HepG2 (cell line): Measurements from ENCODE around the gene CAND2. TPM values are rescaled to one million over a fixed set of nuclear protein-coding genes. Genes with fewer than 3 reads are reported as not detected.
A peak's percentile ranks its signal among the peaks of the same experiment; 100 is the strongest.

Experiments used
- ERF ChIP-seq: IDR thresholded peaks from 2 replicates; pipeline ENCODE4 v1.6.1; 2018; ENCODE audit warnings: missing biosample characterization, missing genetic modification reagents
- HDAC6 ChIP-seq: fragments of 200-600 bp; sonication (generic); IDR thresholded peaks from 2 replicates; pipeline ENCODE4 v1.7.0; 2017; ENCODE audit warnings: mild to moderate bottlenecking, antibody characterized with exemption, low read length, low read depth
- HNF1B ChIP-seq: sonication (generic); formaldehyde crosslinking; IDR thresholded peaks from 2 replicates; pipeline ENCODE4 v1.5.1; 2020; ENCODE audit warnings: mild to moderate bottlenecking, moderate library complexity, missing genetic modification reagents
- IKZF1 ChIP-seq: fragments of 450-650 bp; IDR thresholded peaks from 2 replicates; pipeline ENCODE4 v1.7.1; 2016
- KDM3A ChIP-seq: IDR thresholded peaks from 2 replicates; pipeline ENCODE4 v1.6.1; 2018; ENCODE audit warnings: low read depth, missing compliant biosample characterization
- KLF15 ChIP-seq: sonication (generic); formaldehyde crosslinking; IDR thresholded peaks from 2 replicates; pipeline ENCODE4 v1.8.1; 2023; ENCODE audit warnings: borderline replicate concordance, mild to moderate bottlenecking, inconsistent platforms, missing genetic modification reagents, mixed read lengths
- KLF16 ChIP-seq, 2 experiments: sonication (generic) in 1 of 2; formaldehyde crosslinking in 1 of 2; IDR thresholded peaks; 2 replicates each; pipeline versions ENCODE4 v1.6.1 to v1.8.0; 2016 to 2023; ENCODE audit warnings: missing genetic modification reagents in 2 of 2, missing compliant biosample characterization in 1 of 2
- MAX ChIP-seq: IDR thresholded peaks from 2 replicates; pipeline ENCODE4 v1.6.1; 2012; ENCODE audit warnings: inconsistent platforms
- NFAT5 ChIP-seq: sonication (generic); formaldehyde crosslinking; IDR thresholded peaks from 2 replicates; pipeline ENCODE4 v1.4.0; 2020; ENCODE audit warnings: missing genetic modification reagents
- ZBTB34 ChIP-seq: sonication (generic); formaldehyde crosslinking; IDR thresholded peaks from 2 replicates; pipeline ENCODE4 v1.8.0; 2022; ENCODE audit warnings: mild to moderate bottlenecking, missing genetic modification reagents
- ZNF17 ChIP-seq: sonication (generic); formaldehyde crosslinking; IDR thresholded peaks from 2 replicates; pipeline ENCODE4 v1.5.0; 2020; ENCODE audit warnings: mild to moderate bottlenecking, missing genetic modification reagents
- ZNF576 ChIP-seq: sonication (generic); formaldehyde crosslinking; IDR thresholded peaks from 2 replicates; pipeline ENCODE4 v1.4.0; 2020; ENCODE audit warnings: mild to moderate bottlenecking, missing genetic modification reagents
- ZNF770 ChIP-seq: sonication (generic); formaldehyde crosslinking; IDR thresholded peaks from 2 replicates; pipeline ENCODE4 v1.5.0; 2020; ENCODE audit warnings: mild to moderate bottlenecking, missing genetic modification reagents
- ZNF800 ChIP-seq: sonication (generic); formaldehyde crosslinking; IDR thresholded peaks from 2 replicates; pipeline ENCODE4 v1.4.0; 2020; ENCODE audit warnings: missing genetic modification reagents
- ZSCAN9 ChIP-seq: IDR thresholded peaks from 2 replicates; pipeline ENCODE4 v1.6.1; 2016; ENCODE audit warnings: borderline replicate concordance
- polyA plus RNA-seq, 8 experiments: library from polyadenylated mRNA; depleted of rRNA in 3 of 8; stranded (reverse) in 7 of 8; unstranded in 1 of 8; fragments of >200 nt; fragmentation: Illumina TruSeq in 4 of 8; extraction: Trizol in 4 of 8; gene quantifications; 2 replicates each; pipeline versions ENCODE4 v1.2.1 to v1.2.3, GENCODE V29; 2011 to 2016; ENCODE audit warnings: low read depth in 4 of 8, missing spikeins in 1 of 8, mixed read lengths in 1 of 8; ENCODE audit not compliant: insufficient read depth in 1 of 8
- total RNA-seq, 5 experiments: library from RNA; depleted of rRNA; stranded (reverse); fragments of >200 nt; fragmentation: Illumina TruSeq; extraction: Trizol; gene quantifications; 2 replicates each; pipeline ENCODE4 v1.2.3, GENCODE V29; 2016; ENCODE audit warnings: low read depth in 1 of 5

CAND2 gene
- total and polyA plus RNA-seq, 2 of the 13 experiments (the other 11 are each of a cell fraction or from before 2014, with no cell fraction given) = 0.01 TPM; not detected in 1

- TF ChIP-seq NFAT5 (CRISPR knock-in tag) (no peak; the same call in 1 of the 2 replicates), IKZF1 (no peak), HNF1B (CRISPR knock-in tag) (peak; percentile 68; the same call in 1 of the 2 replicates), MAX (peak; percentile 75), ZBTB34 (0 out of 2 replicates have a peak, but pooled peaks have one; percentile 47), ZNF770 (CRISPR knock-in tag) (no peak), ZSCAN9 (no peak), ZNF17 (CRISPR knock-in tag) (no peak), HDAC6 (no peak), KDM3A (CRISPR knock-in tag) (0 out of 2 replicates have a peak, but pooled peaks have one; percentile 38), ZNF800 (CRISPR knock-in tag) (peak; percentile 81), KLF16 (CRISPR knock-in tag; IDR thresholded peaks at IDR 0.05) (peak in 1 of 2 experiments; percentile 50; a peak in 1 of 4 replicates), ZNF576 (CRISPR knock-in tag) (no peak), ERF (CRISPR knock-in tag) (no peak; the same call in 1 of the 2 replicates), KLF15 (CRISPR knock-in tag) (no peak)
Observed at GRCh38 chr3:12810013-12810780, 13.7 kb downstream of the CAND2 start (continued).
